ENCODE data around the gene ACTL7B.
"Not testable (repeated sequence)": the region's sequence is repeated elsewhere in the genome, so short reads cannot be mapped to it uniquely, and the experiment has no call there.

ACTL7B gene, protein sequence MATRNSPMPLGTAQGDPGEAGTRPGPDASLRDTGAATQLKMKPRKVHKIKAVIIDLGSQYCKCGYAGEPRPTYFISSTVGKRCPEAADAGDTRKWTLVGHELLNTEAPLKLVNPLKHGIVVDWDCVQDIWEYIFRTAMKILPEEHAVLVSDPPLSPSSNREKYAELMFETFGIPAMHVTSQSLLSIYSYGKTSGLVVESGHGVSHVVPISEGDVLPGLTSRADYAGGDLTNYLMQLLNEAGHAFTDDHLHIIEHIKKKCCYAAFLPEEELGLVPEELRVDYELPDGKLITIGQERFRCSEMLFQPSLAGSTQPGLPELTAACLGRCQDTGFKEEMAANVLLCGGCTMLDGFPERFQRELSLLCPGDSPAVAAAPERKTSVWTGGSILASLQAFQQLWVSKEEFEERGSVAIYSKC
- total RNA-seq = 0 to 0.30 (median 0.08) reads per million in 4 donors

DNA sequence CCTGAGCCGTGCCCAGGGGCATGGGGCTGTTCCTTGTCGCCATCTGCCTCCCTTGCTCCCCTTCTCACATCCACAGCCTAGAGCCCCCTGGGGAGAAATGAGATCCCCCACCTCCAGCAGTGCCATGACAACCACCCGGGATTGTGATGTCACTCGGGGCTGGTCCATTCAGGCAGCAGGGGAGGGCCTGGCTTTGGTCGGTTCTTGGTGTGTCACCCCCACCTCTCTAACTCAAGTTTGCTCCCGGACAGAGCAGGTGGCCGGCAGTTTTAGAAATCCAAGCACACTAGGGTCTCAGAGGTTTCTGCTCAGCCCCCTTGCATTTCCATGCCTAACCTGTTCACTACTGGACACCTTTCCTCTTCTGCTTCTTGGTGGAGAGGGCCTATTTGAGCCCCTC lies at the start of gene ACTL7B:
Gene ACTL7B (minus strand): TSS at position 99 of the 400 bp plus-strand sequence. CDS start 56 bp downstream, at position 43.
- DNase-seq = no peak

GRCh38 chr9:108905494-108905893 lies 49.7 kb upstream of the ACTL7B start:
- DNase-seq = no peak

DNA sequence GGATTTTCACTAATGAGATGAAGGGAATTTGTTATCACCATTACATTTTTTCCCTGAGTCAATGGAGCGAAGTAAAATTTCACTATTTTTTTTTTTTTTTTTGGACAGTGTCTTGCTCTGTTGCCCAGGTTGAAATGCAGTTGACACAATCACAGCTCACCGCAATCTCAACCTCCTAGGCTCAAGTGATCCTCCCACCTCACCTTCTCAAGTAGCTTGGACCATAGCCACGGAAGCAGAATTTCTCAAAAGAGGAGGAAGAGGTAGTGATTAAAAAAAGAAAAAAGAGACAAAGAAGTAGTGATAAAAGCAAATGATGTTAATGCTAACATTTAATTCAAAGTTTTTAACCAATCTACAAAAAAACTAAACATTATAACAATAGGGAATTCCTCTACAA lies 48.4 kb upstream of the ACTL7B start:
- DNase-seq = no peak

- no peak for DNase-seq
These were observed 47.8 kb upstream of the ACTL7B start for GRCh38 chr9:108903420-108904103.

DNA sequence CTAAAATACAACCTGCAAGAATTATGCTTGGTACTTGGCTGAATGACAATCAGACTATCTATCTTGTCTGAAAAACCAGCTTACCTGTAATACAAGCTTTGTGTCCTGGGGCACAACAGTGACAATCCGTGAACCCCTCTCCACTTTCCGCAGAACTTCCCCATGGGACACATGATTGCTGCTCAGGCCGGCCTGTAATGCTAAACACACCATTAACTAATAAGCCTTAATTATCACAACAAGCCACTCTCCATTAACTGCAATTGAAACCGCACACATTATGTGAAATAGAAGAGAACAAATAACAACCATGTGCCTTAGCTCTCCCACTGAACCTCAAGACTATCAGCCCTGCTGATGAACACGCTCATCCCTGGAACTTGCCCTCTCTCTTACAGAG lies 44.4 kb upstream of the ACTL7B start:
- no peak for DNase-seq

DNA sequence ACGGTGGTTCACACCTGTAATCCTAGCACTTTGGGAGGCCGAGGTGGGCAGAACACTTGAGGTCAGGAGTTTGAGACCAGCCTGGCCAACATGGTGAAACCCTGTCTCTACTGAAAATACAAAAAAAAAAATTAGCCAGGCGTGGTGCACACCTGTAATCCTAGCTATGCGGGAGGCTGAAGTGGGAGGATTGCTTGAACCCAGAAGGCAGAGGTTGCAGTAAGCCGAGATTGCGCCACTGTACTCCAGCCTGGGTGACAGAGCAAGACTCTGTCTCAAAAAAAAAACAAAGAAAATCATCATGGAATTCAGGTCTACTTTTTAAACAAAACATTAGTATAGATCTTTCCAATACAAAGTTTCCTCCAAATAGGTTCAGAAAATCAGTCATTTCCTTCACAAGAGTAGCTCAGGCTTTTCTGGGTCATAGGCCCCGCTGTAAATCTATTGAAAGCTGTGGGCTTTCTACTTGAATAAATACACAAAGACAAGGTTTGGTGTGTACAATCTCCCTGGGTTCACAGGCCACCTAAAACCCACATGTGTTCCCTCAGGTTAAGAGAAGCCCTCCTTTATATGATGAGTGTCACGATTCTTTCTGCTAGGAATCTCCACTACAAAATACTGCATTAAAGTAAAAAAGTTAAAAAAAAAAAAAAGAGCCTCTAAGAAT lies 43.4 kb upstream of the ACTL7B start:
- DNase-seq = not testable (repeated sequence)

DNA sequence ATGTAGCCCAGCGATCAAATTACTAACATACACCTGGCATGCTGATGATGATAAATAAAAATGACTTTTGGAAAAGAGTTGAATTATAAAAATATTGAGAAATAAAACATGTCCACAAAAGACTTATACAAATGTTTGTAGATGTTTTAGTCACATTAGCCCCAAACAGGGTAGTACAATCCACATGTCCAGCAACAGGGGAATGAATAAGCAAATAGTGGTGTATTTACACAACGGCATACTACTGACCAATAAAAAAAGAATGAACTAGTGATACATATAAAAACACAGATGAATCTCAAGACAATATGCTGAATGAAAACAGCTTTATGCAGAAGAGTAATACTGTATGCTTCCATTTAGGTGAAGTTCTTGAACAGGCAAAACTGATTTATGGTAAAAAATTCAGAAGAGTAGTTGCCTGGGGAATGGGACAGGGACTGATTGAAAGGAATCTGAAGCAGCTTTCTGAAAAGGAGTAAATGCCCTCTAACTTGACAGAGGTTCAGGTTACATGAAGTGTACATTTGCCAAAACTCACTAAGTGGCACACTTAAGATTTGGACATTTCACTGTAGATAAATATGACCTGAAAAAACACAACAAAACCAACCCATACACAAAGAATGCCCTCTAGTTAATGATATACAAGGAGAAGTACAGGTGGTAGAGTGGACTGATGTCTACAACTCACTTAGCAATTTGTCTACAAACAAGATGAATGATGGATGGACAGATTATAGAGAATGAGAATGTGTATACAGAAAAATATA lies 41.7 kb upstream of the ACTL7B start:
- no peak for DNase-seq

DNA sequence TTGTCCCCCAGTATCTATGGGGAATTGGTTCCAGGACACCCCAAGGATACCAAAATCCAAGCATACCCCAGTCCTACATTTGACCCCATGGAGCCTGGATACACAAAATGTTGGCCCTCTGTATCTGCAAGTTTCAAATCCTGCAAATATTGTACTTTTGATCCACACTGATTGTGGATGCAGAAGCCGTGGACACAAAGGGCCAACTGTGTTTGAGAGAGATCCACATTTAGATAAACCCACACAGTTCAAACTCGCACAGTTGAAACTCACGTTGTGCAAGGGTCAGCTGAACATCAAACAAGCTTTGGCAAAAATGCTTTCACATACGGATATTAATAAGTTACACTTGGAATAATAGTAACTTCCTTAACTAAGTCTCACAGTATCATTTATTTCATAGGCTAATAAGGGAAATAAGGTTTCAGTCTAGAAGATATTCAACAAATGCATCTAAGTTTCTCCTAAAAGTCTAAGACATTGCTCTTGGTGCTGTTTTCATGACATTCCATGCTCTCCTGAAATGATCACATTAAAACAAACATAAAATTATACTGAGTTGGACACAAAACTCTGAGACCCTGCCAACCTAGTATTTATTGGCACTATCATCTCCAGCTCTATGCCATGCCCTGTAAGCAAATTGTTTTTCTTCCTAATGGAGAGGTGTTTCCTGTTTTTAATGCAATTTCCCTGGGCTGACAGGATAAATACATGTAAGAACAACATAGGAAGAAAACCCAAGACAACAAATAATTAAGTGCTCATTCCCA lies 38.6 kb upstream of the ACTL7B start:
- no peak for DNase-seq

- peak in 1 of 5 donors; percentile 2 for DNase-seq
These were observed 33.9 kb upstream of the ACTL7B start for GRCh38 chr9:108889649-108890067.

- not testable (repeated sequence) for DNase-seq
These were observed 30.9 kb upstream of the ACTL7B start for GRCh38 chr9:108886594-108887271.

DNA sequence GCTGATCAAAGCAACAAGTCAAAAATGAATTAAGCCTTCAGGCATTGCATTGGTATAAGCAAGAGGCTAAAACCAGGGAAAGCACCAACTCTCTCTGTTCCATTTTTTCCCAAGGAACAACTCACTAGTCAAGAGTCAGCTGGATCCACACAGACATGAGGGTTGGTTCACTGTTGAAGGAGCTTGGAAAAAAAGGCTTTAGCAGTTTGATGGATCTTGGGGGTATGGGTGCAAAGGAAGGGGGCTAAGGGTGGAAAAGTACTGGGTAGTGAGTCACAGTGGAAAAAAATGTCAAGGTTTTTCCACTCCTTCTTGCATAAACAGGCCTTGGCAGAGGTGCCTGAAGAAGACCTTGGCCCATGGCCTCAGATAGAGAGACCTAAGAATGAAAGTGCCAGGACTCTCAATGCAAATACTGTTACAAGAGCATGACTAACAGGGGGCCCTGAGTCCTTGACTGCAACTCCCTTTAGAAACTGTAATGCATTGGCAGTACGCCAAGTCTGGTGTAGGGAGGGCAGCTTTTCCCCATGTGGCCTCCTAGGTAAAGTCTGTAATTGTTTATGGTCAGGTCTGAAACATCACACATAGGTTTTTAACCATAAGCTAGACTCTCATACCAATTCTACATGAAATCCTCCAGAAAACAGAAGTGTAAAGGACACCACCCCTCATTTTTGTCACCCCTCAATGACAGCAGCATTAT lies 30.0 kb upstream of the ACTL7B start:
- peak in 1 of 5 donors; percentile 20 for DNase-seq

- DNase-seq = no peak
These were observed 28.9 kb upstream of the ACTL7B start for GRCh38 chr9:108884701-108885100.

DNA sequence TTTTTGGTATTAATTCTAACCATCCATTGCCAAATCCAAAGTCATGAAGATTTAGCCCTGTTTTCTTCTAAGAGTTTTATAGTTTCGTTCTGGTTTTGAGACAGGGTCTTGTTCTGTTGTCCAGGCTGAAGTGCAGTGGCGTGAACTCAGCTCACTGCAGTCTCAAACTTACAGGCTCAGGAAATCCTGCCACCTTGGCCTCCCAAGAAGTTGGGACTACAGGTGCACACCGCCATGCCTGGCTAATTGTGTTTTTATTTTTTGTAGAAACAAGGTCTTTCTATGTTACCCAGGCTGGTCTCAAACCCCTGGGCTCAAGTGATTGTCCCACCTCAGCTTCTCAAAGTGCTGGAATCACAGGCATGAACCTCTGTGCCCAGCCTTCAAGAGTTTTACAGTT lies 27.3 kb upstream of the ACTL7B start:
- no peak for DNase-seq

DNA sequence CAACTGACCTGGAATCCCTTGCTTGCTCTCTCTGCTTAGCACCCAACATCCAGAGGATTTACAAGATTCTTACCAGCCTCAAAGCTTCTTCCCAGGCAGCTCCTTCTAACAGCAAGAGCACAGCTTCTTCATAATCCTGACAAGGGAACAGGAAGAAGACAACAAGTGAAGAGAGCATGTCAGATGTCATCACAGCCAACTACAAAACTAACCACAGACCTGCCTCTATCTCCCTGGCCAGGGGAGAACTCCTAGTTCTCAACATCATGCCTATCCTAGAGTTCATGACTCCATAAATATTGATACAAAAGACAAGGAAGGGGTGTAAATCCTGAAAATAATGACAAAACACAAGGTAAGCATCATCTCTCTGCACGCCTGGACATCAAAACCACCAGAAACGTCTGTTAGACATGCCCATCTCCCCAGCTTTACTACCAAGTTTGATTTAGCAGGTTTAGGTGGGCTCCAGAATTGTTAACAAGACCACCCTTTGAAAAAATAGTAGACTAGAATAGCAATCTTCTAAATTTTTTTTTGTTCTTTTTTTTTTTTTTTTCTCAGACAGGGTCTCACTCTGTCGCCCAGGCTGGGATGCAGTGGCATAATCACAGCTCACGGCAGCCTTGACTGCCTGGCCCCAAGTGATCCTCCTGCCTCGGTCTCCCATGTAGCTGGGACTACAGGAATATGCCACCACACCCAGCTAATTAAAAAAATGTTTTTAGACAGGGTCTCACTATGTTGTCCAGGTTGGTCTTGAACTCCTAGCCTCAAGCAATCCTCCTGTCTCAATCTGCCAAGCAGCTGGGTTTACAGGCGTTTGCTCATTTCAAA lies 26.5 kb upstream of the ACTL7B start:
- DNase-seq = no peak

DNA sequence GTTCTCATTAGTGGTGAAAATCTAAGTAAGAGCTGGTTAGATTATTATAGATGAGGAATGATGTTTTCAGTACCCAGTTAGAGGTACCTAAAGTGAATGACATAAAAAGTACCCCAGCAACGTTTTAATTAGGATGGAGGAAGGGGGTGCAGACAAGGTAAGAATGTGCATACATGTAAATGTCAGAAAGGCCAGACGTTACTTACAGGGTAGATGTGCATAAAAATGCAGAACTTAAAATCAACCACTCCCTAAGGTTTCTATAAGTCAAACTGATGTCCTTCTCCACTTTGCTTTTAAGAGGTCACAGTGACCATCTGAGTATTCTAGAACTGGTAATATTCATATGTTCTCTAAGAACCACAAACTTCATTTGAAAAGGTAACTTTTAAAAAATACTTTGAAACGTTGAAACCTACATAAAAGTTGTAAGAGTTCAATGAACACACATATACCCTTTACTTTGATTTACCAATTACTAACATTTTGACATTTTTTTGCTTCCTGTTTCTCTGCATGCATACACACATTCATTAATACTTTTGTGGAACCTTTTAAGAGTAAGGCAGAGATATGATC lies 25.0 kb upstream of the ACTL7B start:
- DNase-seq = no peak

- no peak for DNase-seq
These were observed 21.7 kb upstream of the ACTL7B start for GRCh38 chr9:108877524-108877923.

DNA sequence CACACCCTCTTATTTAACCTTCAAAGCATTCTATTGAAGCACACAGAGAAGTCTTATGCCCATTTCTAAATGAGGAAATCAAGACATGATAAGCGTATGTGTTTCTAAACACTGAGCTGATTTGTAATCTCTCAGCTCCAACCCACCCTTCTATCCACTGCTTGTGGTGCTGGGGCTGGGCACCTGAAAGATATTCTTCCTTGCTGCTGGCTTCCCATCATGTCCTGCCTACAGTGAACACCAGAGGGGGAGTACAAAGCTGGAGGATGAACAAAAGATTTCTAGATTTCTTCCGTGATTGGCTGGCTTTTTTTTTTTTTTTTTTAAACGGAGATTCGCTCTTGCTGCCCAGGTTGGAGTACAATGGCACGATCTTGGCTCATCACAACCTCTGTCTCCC lies 20.6 kb upstream of the ACTL7B start:
- DNase-seq = no peak

DNA sequence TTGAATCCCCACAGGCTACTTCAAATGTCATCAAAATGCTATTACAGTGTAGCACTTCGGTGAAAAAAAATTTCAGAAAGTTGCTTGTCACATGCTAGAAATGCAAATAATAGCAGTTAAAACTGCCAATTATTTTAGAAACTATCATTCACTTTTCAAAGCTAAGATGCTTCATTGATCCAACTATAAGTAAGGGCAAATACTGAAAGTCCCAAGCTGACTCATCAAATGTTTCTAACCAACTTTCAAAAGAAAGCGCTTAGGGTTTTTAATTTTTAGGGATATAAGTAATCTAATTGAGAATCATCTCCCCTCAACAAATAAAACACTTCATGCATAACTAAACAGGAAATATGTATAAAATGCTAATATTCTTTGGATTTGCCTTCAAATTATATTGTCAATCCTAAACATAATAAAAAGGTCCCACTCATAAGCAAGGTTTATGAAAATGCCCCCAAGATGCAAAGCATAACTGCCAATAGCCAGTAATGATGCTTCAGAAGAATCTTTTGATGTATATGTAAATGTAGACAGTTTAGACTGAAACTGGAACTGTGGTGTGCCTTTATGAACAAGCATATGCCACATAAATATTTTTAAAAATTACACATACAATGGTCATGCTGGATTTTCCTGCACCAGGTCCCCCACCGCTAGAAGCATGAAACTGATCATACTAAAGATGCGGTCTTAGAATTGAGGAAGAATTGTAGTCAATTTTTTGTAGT lies 18.4 kb upstream of the ACTL7B start:
- DNase-seq = no peak

All from T-helper 1 cell (primary cell).